ENCODE measurements around the gene PEX14.

DNA sequence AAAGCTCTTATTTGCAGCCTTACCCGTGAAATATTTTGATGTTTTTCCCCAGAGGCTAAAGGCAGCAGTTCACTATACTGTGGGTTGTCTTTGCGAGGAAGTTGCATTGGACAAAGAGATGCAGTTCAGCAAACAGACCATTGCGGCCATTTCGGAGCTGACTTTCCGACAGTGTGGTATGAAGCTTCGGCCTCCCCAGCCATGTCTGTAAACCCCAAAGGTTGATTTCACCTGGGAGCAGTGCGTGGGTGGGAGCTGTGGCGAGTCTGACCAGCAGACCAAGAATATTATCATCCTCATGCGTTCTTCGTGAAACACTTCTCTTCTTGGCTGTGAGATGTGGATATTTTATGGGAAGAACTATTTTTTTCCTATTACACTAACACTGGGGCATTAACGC is 41.0 kb upstream of the PEX14 start:
- TF ChIP-seq, protein P1, sequence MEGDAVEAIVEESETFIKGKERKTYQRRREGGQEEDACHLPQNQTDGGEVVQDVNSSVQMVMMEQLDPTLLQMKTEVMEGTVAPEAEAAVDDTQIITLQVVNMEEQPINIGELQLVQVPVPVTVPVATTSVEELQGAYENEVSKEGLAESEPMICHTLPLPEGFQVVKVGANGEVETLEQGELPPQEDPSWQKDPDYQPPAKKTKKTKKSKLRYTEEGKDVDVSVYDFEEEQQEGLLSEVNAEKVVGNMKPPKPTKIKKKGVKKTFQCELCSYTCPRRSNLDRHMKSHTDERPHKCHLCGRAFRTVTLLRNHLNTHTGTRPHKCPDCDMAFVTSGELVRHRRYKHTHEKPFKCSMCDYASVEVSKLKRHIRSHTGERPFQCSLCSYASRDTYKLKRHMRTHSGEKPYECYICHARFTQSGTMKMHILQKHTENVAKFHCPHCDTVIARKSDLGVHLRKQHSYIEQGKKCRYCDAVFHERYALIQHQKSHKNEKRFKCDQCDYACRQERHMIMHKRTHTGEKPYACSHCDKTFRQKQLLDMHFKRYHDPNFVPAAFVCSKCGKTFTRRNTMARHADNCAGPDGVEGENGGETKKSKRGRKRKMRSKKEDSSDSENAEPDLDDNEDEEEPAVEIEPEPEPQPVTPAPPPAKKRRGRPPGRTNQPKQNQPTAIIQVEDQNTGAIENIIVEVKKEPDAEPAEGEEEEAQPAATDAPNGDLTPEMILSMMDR (IDR thresholded peaks at IDR 0.05; ENCODE audit: low read length) = no peak
- TF ChIP-seq EZH2 (IDR thresholded peaks at IDR 0.05; ENCODE audit: borderline replicate concordance, low read length) = no peak
